GM23338 (cell line): ENCODE results near the gene MYRFL.

ENCODE experiments used
- EZH2 ChIP-seq: fragments of 200-600 bp; sonication (generic); IDR thresholded peaks from one replicate; pipeline ENCODE4 v1.8.0; 2017; ENCODE audit warnings: antibody characterized with exemption, mild to moderate bottlenecking, low read depth; ENCODE audit not compliant: unreplicated experiment
- TF ChIP-seq, protein P1 (sequence below), 2 experiments: fragments of 200-600 bp in 1 of 2; sonication (generic) in 1 of 2; conservative IDR thresholded peaks; 2 replicates each; pipeline versions ENCODE4 v1.5.1 to v1.6.1; 2016 to 2017; ENCODE audit warnings: antibody characterized with exemption in 2 of 2, low read depth in 2 of 2, mild to moderate bottlenecking in 2 of 2, moderate library complexity in 1 of 2
- TF ChIP-seq, protein P2 (sequence below): IDR thresholded peaks from one replicate; pipeline ENCODE4 v1.6.1; 2018; ENCODE audit warnings: antibody characterized with exemption; ENCODE audit not compliant: unreplicated experiment

DNA sequence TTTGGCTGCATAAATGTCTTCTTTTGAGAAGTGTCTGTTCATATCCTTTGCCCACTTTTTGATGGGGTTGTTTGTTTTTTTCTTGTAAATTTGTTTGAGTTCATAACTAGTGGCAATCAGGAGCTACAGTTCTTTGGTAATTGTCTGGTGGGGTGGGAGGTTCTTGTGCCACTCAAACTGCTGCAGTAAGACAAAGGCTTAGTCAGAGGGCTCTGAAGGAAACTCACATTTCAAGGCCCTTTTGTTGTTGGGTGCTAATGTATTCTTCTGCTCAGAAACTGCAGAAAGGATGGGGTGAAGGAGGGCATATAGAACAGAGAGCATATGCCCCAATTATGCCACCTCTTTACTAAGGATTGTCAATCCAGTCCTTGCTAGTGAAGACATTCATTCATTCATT lies 21.9 kb downstream of the MYRFL start:
- TF ChIP-seq, protein P1, sequence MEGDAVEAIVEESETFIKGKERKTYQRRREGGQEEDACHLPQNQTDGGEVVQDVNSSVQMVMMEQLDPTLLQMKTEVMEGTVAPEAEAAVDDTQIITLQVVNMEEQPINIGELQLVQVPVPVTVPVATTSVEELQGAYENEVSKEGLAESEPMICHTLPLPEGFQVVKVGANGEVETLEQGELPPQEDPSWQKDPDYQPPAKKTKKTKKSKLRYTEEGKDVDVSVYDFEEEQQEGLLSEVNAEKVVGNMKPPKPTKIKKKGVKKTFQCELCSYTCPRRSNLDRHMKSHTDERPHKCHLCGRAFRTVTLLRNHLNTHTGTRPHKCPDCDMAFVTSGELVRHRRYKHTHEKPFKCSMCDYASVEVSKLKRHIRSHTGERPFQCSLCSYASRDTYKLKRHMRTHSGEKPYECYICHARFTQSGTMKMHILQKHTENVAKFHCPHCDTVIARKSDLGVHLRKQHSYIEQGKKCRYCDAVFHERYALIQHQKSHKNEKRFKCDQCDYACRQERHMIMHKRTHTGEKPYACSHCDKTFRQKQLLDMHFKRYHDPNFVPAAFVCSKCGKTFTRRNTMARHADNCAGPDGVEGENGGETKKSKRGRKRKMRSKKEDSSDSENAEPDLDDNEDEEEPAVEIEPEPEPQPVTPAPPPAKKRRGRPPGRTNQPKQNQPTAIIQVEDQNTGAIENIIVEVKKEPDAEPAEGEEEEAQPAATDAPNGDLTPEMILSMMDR (conservative IDR thresholded peaks at IDR 0.05; ENCODE audit: low read depth in 2 of 2), result no peak
- TF ChIP-seq, protein P2, sequence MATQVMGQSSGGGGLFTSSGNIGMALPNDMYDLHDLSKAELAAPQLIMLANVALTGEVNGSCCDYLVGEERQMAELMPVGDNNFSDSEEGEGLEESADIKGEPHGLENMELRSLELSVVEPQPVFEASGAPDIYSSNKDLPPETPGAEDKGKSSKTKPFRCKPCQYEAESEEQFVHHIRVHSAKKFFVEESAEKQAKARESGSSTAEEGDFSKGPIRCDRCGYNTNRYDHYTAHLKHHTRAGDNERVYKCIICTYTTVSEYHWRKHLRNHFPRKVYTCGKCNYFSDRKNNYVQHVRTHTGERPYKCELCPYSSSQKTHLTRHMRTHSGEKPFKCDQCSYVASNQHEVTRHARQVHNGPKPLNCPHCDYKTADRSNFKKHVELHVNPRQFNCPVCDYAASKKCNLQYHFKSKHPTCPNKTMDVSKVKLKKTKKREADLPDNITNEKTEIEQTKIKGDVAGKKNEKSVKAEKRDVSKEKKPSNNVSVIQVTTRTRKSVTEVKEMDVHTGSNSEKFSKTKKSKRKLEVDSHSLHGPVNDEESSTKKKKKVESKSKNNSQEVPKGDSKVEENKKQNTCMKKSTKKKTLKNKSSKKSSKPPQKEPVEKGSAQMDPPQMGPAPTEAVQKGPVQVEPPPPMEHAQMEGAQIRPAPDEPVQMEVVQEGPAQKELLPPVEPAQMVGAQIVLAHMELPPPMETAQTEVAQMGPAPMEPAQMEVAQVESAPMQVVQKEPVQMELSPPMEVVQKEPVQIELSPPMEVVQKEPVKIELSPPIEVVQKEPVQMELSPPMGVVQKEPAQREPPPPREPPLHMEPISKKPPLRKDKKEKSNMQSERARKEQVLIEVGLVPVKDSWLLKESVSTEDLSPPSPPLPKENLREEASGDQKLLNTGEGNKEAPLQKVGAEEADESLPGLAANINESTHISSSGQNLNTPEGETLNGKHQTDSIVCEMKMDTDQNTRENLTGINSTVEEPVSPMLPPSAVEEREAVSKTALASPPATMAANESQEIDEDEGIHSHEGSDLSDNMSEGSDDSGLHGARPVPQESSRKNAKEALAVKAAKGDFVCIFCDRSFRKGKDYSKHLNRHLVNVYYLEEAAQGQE, result no peak
- no peak for TF ChIP-seq EZH2
